Panc1 (cell line): ENCODE results near the gene RETREG1. TPM values are rescaled to one million over a fixed set of nuclear protein-coding genes. Genes with fewer than 3 reads are reported as not detected.

ENCODE experiments used
- ATAC-seq: fragments of 200-7000 bp; cut with Tn5 transposase; 2 replicates; pipeline ENCODE4 v1.9.1; 2020; ENCODE audit warnings: mild to moderate bottlenecking, moderate library complexity
- BruUV-seq: library from RNA; stranded (reverse); fragments of 400-500 nt; replicated peaks from 2 replicates; lab custom pipeline; 2021; lab: Mats Ljungman, UMichigan
- CTCF ChIA-PET: fragments of 300-600 bp; sonication (Branson Sonifier 250); formaldehyde crosslinking; loops from one replicate; lab custom pipeline; 2022; ENCODE audit warnings: antibody characterized with exemption; lab: Charles Lee
- POLR2A ChIA-PET: fragments of 300-600 bp; sonication (Branson Sonifier 250); formaldehyde crosslinking; loops from one replicate; lab custom pipeline; 2022; ENCODE audit warnings: antibody characterized with exemption; lab: Charles Lee
- DNase-seq: peaks from one replicate; pipeline ENCODE4 v3.0.0-alpha.2; 2010; ENCODE audit warnings: low read depth, low spot score
- H3K27ac ChIP-seq: 2 replicates; pipeline ENCODE4 v1.5.1; 2011; ENCODE audit warnings: mild to moderate bottlenecking, low read length, inconsistent platforms
- H3K27me3 ChIP-seq: fragments of 200-500 bp; sonication (Bioruptor generic); 2 replicates; pipeline ENCODE4 v1.6.0; 2014; ENCODE audit warnings: low read length, inconsistent platforms; ENCODE audit not compliant: control insufficient read depth, insufficient read depth
- H3K36me3 ChIP-seq: fragments of 200-500 bp; sonication (Bioruptor generic); 2 replicates; pipeline ENCODE4 v1.5.1; 2014; ENCODE audit warnings: inconsistent platforms, mild to moderate bottlenecking, low read length, moderate library complexity; ENCODE audit not compliant: control insufficient read depth, insufficient read depth
- H3K4me1 ChIP-seq: 2 replicates; pipeline ENCODE4 v1.5.1; 2011; ENCODE audit warnings: inconsistent platforms, mild to moderate bottlenecking, low read length, moderate library complexity; ENCODE audit not compliant: control insufficient read depth, insufficient read depth
- H3K4me3 ChIP-seq, 2 experiments: 2 replicates each; pipeline ENCODE4 v1.5.1; 2011 to 2012; ENCODE audit warnings: low read depth in 2 of 2, low read length in 2 of 2, mild to moderate bottlenecking in 2 of 2, inconsistent platforms in 1 of 2, moderate library complexity in 1 of 2
- H3K9me3 ChIP-seq: fragments of 200-500 bp; sonication (Bioruptor generic); 2 replicates; pipeline ENCODE4 v1.5.1; 2014; ENCODE audit warnings: low read depth, mild to moderate bottlenecking, inconsistent platforms, low read length, moderate library complexity; ENCODE audit not compliant: control insufficient read depth, insufficient read depth
- POLR2AphosphoS5 ChIP-seq: IDR thresholded peaks from 2 replicates; pipeline ENCODE4 v1.6.1; 2012; ENCODE audit warnings: mild to moderate bottlenecking, low read depth, low read length, moderate library complexity
- SIN3A ChIP-seq: IDR thresholded peaks from 2 replicates; pipeline ENCODE4 v1.6.1; 2012; ENCODE audit warnings: low read depth, mild to moderate bottlenecking, low read length, moderate library complexity, borderline replicate concordance; ENCODE audit not compliant: insufficient read depth
- TCF7L2 ChIP-seq: IDR thresholded peaks from 2 replicates; pipeline ENCODE4 v1.6.1; 2011; ENCODE audit warnings: mild to moderate bottlenecking, low read depth, low read length, inconsistent platforms
- in situ Hi-C: cut with HindIII; loops from 2 replicates; pipeline ENCODE4 v1.10.0; 2016; ENCODE audit warnings: low sequenced_read_pairs, low pct_unique_long_range_greater_than_20kb
- intact Hi-C: fragments of 100-400 bp; cut with micrococcal nuclease; formaldehyde crosslinking; loops from one replicate; pipeline ENCODE4 v1.10.0; 2022; ENCODE audit not compliant: unreplicated experiment
- total RNA-seq: library from RNA; stranded (reverse); gene quantifications from one replicate; pipeline ENCODE4 v1.2.1, GENCODE V29; 2021; ENCODE audit not compliant: unreplicated experiment
- TF ChIP-seq, protein P1 (sequence below), 2 experiments: IDR thresholded peaks; 2 replicates each; pipeline ENCODE4 v1.6.1; 2011 to 2012; ENCODE audit warnings: low read depth in 2 of 2, control low read depth in 1 of 2, low read length in 1 of 2, mild to moderate bottlenecking in 1 of 2, moderate library complexity in 1 of 2; ENCODE audit not compliant: insufficient read depth in 1 of 2
- TF ChIP-seq, protein P2 (sequence below): fragments of 450-650 bp; IDR thresholded peaks from 2 replicates; pipeline ENCODE4 v1.5.1; 2017; ENCODE audit warnings: mild to moderate bottlenecking

The RETREG1 gene
- total RNA-seq, 1 experiment from 2014 or later, result 0.74 TPM

DNA sequence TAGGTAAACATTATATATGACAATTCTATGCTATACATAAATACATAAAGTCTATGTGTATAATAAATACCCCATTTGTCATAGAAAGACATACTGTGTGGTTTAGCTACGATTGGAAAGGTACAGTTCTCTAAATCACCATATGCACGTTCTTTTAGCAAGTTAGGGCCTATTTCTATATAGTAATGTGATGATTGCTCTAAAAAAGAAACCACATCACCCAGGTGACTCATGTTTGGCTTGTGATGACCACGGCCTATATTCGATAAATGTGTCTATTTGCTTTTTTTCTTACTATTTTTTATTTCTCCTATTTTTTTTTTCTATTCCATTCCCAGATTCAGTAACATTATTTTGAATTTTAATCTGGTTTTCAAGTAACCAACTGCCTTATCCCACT lies 34.7 kb downstream of the RETREG1 start:
- DNase-seq (no peak), ATAC-seq (no peak)
- no peaks in the 10 kb centered on the region for H3K4me1 ChIP-seq
- in situ Hi-C loops (no loop called here), intact Hi-C loops (no loop called here)
- no peak overlapping the region for H3K4me3 ChIP-seq
- no peak overlapping the region for H3K27ac ChIP-seq
- ChIA-PET POLR2A (no interaction called here), CTCF (no interaction called here)
- no TSS peak for BruUV-seq
- H3K27me3 ChIP-seq, result no peaks in the 10 kb centered on the region
- TF ChIP-seq TCF7L2 (no peak), SIN3A (no peak), POLR2AphosphoS5 (no peak)
- TF ChIP-seq, protein P1, sequence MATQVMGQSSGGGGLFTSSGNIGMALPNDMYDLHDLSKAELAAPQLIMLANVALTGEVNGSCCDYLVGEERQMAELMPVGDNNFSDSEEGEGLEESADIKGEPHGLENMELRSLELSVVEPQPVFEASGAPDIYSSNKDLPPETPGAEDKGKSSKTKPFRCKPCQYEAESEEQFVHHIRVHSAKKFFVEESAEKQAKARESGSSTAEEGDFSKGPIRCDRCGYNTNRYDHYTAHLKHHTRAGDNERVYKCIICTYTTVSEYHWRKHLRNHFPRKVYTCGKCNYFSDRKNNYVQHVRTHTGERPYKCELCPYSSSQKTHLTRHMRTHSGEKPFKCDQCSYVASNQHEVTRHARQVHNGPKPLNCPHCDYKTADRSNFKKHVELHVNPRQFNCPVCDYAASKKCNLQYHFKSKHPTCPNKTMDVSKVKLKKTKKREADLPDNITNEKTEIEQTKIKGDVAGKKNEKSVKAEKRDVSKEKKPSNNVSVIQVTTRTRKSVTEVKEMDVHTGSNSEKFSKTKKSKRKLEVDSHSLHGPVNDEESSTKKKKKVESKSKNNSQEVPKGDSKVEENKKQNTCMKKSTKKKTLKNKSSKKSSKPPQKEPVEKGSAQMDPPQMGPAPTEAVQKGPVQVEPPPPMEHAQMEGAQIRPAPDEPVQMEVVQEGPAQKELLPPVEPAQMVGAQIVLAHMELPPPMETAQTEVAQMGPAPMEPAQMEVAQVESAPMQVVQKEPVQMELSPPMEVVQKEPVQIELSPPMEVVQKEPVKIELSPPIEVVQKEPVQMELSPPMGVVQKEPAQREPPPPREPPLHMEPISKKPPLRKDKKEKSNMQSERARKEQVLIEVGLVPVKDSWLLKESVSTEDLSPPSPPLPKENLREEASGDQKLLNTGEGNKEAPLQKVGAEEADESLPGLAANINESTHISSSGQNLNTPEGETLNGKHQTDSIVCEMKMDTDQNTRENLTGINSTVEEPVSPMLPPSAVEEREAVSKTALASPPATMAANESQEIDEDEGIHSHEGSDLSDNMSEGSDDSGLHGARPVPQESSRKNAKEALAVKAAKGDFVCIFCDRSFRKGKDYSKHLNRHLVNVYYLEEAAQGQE (IDR thresholded peaks at IDR 0.05; ENCODE audit: insufficient read depth in 1 of 2, low read depth in 2 of 2, low read length in 1 of 2), result no peak
- TF ChIP-seq, protein P2, sequence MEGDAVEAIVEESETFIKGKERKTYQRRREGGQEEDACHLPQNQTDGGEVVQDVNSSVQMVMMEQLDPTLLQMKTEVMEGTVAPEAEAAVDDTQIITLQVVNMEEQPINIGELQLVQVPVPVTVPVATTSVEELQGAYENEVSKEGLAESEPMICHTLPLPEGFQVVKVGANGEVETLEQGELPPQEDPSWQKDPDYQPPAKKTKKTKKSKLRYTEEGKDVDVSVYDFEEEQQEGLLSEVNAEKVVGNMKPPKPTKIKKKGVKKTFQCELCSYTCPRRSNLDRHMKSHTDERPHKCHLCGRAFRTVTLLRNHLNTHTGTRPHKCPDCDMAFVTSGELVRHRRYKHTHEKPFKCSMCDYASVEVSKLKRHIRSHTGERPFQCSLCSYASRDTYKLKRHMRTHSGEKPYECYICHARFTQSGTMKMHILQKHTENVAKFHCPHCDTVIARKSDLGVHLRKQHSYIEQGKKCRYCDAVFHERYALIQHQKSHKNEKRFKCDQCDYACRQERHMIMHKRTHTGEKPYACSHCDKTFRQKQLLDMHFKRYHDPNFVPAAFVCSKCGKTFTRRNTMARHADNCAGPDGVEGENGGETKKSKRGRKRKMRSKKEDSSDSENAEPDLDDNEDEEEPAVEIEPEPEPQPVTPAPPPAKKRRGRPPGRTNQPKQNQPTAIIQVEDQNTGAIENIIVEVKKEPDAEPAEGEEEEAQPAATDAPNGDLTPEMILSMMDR, result no peak
- H3K36me3 ChIP-seq, result no peaks in the 10 kb centered on the region
- no peaks in the 10 kb centered on the region for H3K9me3 ChIP-seq

DNA sequence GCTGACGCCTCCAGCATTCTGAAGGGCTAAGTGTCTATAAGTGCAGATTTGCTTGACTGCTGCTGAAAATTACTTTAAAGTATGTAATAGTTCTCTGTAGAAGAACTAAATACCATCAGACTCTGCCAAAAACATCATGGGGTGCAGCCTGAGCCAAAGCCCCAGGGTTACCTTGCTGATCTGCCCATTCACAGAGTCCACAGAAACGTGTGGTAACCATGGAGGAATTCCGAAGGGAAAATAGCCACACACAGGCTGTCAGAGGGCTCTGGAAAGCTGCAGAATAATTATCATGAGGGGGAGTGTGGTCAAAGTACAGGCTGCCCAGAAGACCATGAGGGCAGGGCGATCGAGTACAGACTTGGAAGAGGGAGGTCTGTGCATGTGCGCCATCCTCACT lies 36.4 kb downstream of the RETREG1 start:
- Histone ChIP-seq H3K36me3 (no peaks in the 10 kb centered on the region), H3K27ac (no peak overlapping the region), H3K27me3 (no peaks in the 10 kb centered on the region), H3K4me3 (no peak overlapping the region), H3K4me1 (no peaks in the 10 kb centered on the region), H3K9me3 (no peaks in the 10 kb centered on the region)
- ATAC-seq (no peak), DNase-seq (no peak)
- ChIA-PET CTCF (no interaction called here), POLR2A (no interaction called here)
- intact Hi-C loops (no loop called here), in situ Hi-C loops (no loop called here)
- no peak for TF ChIP-seq POLR2AphosphoS5
- no TSS peak for BruUV-seq

DNA sequence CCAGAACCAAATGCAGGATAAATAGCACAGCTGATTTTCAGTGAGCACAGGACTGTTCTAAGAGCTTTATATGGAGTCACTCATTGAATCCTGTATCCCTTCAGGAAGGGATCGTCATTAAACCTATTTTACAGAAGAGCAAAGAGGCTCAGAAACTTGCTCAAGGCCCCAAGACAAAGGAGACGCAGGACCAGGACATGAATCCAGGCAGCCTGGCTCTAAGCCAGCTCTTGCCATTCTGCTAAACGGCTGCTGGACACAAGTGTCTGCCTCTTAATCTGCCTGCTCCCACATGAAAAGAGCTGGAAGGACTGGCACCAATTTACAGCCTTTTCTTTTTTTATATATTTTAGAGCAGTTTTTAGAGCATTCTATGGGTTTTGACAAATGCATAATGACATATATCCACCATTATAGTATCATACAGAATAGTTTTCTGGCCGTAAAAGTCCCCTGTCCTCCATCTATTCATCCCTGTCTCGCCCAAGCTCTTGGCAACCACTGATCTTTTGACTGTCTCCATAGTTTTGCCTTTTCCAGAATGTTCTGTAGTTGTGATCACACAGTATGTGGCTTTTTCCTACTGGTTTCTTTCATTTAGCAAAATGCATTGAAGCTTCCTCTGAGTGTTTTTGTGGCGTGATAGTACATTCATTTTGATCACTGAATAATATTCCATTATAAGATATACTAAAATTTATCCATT lies 37.5 kb downstream of the RETREG1 start:
- ATAC-seq, result no peak
- DNase-seq, result no peak
- Histone ChIP-seq H3K27me3 (no peaks in the 10 kb centered on the region), H3K4me3 (no peak overlapping the region), H3K27ac (no peak overlapping the region), H3K36me3 (no peaks in the 10 kb centered on the region), H3K4me1 (peaks cover 3% of the 10 kb centered on the region; the same call in 1 of the 2 replicates), H3K9me3 (no peaks in the 10 kb centered on the region)
- BruUV-seq, result no TSS peak
- intact Hi-C loops, result no loop called here
- in situ Hi-C loops, result no loop called here
- TF ChIP-seq, protein P1 (IDR thresholded peaks at IDR 0.05; ENCODE audit: insufficient read depth in 1 of 2, low read depth in 2 of 2, low read length in 1 of 2), result no peak
- TF ChIP-seq, protein P2, result no peak
- TF ChIP-seq SIN3A, result no peak
- no peak for TF ChIP-seq TCF7L2
- TF ChIP-seq POLR2AphosphoS5, result no peak
- CTCF ChIA-PET, result interaction anchor here (1.2 kb wide), 1 partner anchor 87 kb away, joined by 3 read pairs; no protein-coding TSS in a partner anchor
- POLR2A ChIA-PET, result no interaction called here
